BE2C (cell line): ENCODE measurements around the gene YTHDF1.

Experiments used
- DNase-seq: peaks from one replicate; pipeline ENCODE4 v3.0.0-alpha.2; 2020
- H3K27me3 ChIP-seq: fragments of 250-450 bp; sonication (Bioruptor Pico); 2 replicates; pipeline ENCODE4 v1.5.1; 2020; ENCODE audit warnings: mild to moderate bottlenecking
- H3K36me3 ChIP-seq: fragments of 250-450 bp; sonication (Bioruptor Pico); 2 replicates; pipeline ENCODE4 v1.5.1; 2020; ENCODE audit warnings: mild to moderate bottlenecking
- H3K4me1 ChIP-seq: fragments of 250-450 bp; sonication (Bioruptor Pico); 2 replicates; pipeline ENCODE4 v1.5.1; 2020
- H3K4me3 ChIP-seq: 2 replicates; pipeline ENCODE4 v1.5.1; 2011; ENCODE audit warnings: low read depth, low read length
- H3K9me3 ChIP-seq: fragments of 250-450 bp; sonication (Bioruptor Pico); 2 replicates; pipeline ENCODE4 v1.5.1; 2020
- TF ChIP-seq, protein P1 (sequence below): IDR thresholded peaks from 2 replicates; pipeline ENCODE4 v1.5.1; 2012; ENCODE audit warnings: mild to moderate bottlenecking, low read depth, low read length

The YTHDF1 gene

DNA sequence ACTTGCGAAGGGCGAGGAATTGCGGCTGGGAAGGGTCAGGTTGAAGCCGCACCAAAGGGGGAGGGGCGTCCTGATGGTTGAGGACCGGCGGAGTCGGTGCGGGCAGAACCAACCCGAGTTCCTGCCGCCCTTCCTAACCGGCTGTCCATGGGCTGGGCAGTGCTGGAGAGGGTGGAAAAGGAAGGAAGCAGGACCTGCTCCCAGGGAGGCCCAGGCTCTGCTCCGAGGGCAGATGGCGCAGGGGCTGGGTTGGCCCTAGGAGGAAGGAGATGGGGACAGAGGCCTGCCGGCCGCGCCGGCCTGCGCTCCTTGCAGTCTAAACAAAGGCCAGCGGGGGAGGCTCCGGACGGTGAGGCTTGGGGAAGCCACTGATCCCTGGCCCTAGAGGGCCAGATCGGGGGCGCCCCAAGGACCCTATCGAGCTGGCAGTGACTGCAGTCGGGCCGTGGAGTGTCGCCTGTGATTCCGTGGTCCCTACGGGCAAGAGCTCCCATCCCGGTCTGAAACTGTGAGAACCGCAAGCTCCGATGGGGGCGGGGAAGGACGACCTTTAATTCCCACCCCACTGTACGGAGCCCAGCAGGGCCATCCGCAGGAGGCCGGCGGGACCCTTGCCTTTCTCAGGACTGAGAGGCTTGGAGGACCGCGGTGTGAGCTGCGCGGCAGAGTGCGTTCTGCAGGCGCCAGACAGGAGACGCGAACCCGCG is 39.4 kb downstream of the YTHDF1 start:
- DNase-seq: no peak
- H3K4me3 ChIP-seq: no peak overlapping the region

DNA sequence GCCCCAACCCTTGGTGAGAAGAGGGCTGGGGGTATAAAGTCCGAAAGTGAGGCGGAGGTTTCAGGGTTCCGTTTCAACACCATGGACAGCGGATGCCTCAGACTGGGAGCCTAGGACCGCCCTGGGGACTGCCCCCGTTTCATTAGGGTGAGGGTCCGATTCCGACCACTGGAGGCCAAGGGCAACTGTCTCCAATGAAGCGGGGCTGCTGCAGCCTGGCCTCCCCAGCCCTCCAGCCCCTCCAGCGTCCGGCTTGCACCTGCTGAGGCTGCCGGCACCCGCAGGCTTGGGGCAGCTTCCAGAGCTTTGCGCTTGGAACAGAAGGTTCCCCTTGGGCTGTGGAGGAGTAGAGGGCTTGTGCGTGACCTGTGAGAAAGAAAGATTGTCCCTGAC is 39.9 kb downstream of the YTHDF1 start:
- no peaks in the 10 kb centered on the region for H3K4me1 ChIP-seq
- no peak overlapping the region for H3K4me3 ChIP-seq
- H3K27me3 ChIP-seq: peaks cover 69% of the 10 kb centered on the region
- H3K36me3 ChIP-seq: no peaks in the 10 kb centered on the region
- DNase-seq: no peak
- TF ChIP-seq, protein P1, sequence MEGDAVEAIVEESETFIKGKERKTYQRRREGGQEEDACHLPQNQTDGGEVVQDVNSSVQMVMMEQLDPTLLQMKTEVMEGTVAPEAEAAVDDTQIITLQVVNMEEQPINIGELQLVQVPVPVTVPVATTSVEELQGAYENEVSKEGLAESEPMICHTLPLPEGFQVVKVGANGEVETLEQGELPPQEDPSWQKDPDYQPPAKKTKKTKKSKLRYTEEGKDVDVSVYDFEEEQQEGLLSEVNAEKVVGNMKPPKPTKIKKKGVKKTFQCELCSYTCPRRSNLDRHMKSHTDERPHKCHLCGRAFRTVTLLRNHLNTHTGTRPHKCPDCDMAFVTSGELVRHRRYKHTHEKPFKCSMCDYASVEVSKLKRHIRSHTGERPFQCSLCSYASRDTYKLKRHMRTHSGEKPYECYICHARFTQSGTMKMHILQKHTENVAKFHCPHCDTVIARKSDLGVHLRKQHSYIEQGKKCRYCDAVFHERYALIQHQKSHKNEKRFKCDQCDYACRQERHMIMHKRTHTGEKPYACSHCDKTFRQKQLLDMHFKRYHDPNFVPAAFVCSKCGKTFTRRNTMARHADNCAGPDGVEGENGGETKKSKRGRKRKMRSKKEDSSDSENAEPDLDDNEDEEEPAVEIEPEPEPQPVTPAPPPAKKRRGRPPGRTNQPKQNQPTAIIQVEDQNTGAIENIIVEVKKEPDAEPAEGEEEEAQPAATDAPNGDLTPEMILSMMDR: no peak
- H3K9me3 ChIP-seq: no peaks in the 10 kb centered on the region

More for the DNA sequence above, 39.4 kb downstream of the YTHDF1 start:
- peaks cover 69% of the 10 kb centered on the region for H3K27me3 ChIP-seq
- TF ChIP-seq, protein P1: no peak
- no peaks in the 10 kb centered on the region for H3K9me3 ChIP-seq
- H3K36me3 ChIP-seq: no peaks in the 10 kb centered on the region
- H3K4me1 ChIP-seq: no peaks in the 10 kb centered on the region

DNA sequence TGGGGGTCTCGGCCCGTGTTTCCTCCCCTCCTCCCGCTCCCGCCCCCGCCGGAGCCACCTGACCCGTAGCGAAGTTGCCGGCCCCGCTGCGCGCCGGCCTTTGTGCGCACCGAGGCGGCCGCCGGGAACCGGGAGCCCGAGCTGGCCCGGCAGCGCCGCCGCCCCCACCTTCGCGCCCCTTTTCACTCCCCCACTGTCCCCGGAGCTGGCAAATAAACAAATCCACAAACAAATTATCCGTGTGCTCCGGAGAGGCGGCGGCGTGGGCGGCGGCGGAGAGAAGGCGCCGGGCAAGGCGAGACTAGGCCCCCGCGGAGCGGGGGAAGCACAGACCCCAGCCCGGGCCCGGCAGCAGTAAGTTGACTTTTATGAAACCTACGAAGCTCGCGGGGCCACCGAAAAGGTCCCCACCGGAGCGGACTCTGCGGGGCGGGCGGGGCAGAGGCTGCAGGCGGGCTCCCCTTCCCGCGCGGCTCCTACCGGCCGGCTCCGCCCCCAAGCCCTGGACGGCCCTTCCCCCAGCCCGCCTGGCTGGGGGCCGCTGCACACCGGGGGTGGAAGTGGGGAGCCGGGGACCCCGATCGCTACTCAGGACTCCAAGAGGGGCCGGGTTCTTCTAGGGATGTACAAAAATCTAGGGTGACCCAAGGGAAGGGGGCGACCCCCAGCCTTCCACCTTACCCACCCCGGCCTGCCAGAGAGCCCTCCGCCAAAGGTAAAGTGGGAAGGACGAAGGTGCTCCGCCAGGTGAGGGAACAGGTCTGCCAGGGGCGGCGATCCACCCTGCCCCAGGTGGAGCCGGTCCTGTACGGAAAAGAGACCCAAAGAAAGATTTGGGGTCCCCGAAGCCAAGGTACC is 40.7 kb downstream of the YTHDF1 start:
- Histone ChIP-seq H3K27me3 (peaks cover 72% of the 10 kb centered on the region), H3K4me1 (no peaks in the 10 kb centered on the region), H3K36me3 (no peaks in the 10 kb centered on the region), H3K4me3 (no peak overlapping the region), H3K9me3 (no peaks in the 10 kb centered on the region)
- DNase-seq: no peak
- TF ChIP-seq, protein P1: no peak

DNA sequence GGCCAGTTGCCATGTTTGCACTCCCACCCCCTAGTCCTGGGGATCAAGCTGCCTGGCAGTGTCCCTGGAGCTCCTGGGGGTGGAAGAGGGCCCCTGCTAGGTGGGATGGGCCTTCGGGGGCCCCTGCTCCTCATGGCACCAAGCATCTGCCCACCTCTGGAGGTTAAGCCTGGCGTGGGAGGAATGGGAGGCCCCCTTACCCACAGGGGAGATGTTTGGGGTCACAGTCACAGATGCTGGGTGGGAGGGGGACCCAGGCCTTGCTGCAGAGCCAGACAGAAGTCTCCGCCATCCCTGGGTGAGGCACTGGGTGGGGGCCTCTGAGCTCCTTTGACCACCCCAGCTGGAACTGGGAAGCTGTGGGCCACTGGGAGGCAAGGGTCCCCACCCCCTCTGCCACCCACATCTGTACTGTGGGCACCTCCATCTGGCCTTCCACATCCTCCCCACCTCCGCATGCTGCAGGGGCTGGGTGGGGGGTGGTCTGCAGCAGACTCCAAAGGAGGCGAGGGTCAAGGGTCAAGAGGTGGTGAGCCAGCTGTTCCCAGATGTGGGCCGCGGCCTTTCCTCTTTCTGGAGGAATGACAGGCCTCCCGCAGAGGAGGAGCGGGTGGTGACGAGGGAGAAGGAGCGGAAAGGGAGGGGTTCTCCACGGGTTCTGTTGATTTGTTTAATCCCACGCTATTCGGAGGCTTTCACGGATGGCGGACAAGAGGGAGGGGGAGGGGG is 41.5 kb downstream of the YTHDF1 start:
- Histone ChIP-seq H3K36me3 (no peaks in the 10 kb centered on the region), H3K9me3 (no peaks in the 10 kb centered on the region), H3K4me1 (no peaks in the 10 kb centered on the region), H3K4me3 (no peak overlapping the region), H3K27me3 (peaks cover 74% of the 10 kb centered on the region)
- TF ChIP-seq, protein P1: no peak
- DNase-seq: no peak

DNA sequence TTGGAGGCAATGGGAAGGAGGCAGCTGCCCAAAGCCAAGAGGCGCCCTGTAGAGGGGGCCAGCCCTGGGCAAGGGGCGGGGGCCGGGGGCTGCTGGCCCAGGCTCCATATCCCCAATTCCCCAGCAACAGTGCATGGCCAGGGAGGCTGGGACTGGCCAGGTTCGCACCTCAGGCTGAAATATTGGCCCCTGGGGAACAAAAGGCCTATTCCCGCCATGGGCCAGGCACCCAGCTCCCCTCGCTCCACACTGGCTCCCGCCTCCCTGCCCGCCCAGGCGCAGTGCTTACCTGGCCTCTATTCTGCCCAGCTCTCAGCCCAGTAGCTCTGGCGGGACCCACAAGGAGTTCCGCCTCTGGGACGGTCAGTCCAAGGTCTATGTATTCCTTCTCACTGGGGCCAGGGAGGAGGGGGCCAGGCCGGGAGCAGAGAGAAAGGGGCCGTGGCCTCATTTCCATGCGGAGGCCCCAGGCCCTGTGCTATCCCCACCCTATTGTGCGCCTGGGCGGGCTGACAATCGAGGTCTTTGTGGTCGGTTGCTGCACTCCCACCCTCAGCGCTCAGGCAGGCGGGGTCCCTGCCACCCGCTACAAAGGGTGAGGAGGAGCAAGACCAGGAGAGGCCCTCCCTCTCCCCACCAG is 42.3 kb downstream of the YTHDF1 start:
- TF ChIP-seq, protein P1: no peak
- Histone ChIP-seq H3K9me3 (no peaks in the 10 kb centered on the region), H3K36me3 (no peaks in the 10 kb centered on the region), H3K27me3 (peaks cover 72% of the 10 kb centered on the region), H3K4me1 (no peaks in the 10 kb centered on the region), H3K4me3 (no peak overlapping the region)
- DNase-seq: no peak
